Measurements from ENCODE around the gene LARP4B.

Gene LARP4B

DNA sequence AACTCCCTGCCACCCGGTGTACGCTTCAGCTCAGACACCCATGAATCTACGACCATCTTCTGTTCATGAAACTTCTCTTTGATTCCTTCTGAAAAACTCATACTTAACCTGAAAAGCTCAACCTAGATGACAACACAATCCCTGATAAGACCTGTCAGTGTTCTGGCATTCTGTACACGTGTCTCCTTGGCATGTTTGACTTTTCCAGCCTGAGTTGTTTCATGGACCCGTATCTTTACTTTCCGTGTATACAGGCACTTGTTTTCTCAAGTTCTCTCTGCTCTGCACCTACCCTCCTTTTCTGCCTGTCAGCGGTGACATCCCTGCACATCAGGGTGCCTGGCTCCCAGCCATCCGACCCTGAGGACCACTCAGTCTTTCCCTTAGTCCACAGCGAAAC lies 103.3 kb downstream of the LARP4B start:
- Mint-ChIP-seq H3K27me3 (no peaks in the 10 kb centered on the region), H3K9me3 (no peaks in the 10 kb centered on the region), H3K4me1 (ENCODE audit: low read depth) (peaks cover 11% of the 10 kb centered on the region), H3K4me3 (no peak overlapping the region), H3K36me3 (ENCODE audit: low read depth) (peaks cover 96% of the 10 kb centered on the region), H3K27ac (peak overlapping the region; percentile 12)
- no peak for DNase-seq

DNA sequence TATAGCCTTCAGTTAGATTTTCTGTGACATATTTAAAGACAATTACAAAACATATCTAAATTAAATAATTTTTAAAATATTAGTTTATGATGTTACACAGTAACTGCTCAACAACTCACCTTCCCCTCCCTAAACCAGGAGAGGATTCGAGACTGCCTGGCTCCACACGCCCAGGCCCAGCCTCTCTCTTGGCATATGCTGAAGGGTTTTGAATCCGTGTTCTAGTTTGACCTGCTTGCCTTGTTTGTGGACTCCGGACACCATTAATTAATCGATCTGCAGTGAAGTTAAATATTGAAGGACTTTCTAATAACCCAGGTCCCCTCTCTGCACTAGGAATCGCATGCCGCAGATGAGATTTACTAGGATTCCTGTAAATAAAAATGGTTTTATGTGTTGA lies 106.6 kb downstream of the LARP4B start:
- H3K4me1 Mint-ChIP-seq (ENCODE audit: low read depth) = peaks cover 17% of the 10 kb centered on the region
- no peaks in the 10 kb centered on the region for H3K9me3 Mint-ChIP-seq
- peaks cover 99% of the 10 kb centered on the region for H3K36me3 Mint-ChIP-seq (ENCODE audit: low read depth)
- DNase-seq = no peak
- no peak overlapping the region for H3K4me3 Mint-ChIP-seq
- H3K27me3 Mint-ChIP-seq = no peaks in the 10 kb centered on the region
- H3K27ac Mint-ChIP-seq = no peak overlapping the region

DNA sequence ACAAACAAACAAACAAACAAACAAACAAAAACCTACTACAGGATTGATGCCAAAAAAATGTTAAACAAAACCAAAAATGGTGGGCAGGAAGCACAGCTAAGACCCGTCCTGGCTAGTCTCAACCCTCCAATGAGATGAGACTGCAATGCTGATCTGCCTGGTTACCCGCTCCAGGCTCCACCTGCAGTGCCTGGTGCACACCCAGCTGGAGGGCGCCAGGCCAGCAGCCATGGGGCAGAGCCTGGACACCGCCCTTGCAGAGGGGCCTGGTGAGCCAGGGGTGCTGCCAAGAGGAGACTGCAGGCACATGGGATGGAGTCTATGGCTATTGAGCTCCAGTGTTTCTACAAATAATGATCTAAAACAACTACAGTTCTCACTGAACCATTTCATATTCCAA lies 107.0 kb downstream of the LARP4B start:
- Mint-ChIP-seq H3K36me3 (ENCODE audit: low read depth) (peaks cover 98% of the 10 kb centered on the region), H3K27me3 (no peaks in the 10 kb centered on the region), H3K9me3 (no peaks in the 10 kb centered on the region), H3K4me1 (ENCODE audit: low read depth) (peaks cover 17% of the 10 kb centered on the region), H3K4me3 (no peak overlapping the region), H3K27ac (peak overlapping the region; percentile 48)
- DNase-seq = no peak

DNA sequence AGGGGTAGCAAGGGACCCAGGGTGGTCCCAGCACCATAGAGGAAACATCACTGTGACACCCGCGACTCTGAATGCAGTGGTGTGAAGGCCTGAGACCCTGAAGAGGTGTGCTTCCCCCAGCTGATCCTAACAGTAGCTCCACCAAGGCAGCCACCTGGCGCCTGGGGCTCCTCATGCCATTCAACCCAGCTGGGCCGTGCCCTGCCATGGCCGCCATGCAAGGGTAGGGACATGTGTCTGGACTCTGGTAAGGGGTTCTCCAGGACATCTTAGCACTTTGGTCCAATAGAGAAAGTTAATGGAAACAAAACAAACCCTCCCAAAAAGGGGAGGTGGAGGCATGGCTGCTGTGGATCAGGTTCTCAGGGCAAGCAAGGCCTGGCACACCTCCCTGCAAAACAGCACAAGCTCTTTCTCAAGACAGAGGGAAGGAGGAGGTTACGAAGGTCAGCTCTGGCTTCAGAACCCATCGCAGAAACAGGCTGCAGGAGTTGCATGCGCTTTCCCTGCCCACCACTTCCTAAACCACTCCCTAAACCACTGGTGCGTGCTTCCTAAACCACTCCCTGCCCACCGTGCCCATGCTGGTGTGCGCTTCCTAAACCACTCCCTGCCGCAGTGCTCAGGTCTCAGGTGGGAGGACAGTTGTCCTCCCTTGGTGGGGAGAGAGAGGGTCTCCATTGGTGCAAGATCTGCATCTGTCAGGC lies 108.7 kb downstream of the LARP4B start:
- Mint-ChIP-seq H3K27ac (peak overlapping the region; percentile 79), H3K4me3 (no peak overlapping the region), H3K9me3 (no peaks in the 10 kb centered on the region), H3K27me3 (no peaks in the 10 kb centered on the region), H3K36me3 (ENCODE audit: low read depth) (peaks cover 94% of the 10 kb centered on the region), H3K4me1 (ENCODE audit: low read depth) (peaks cover 17% of the 10 kb centered on the region)
- no peak for DNase-seq

DNA sequence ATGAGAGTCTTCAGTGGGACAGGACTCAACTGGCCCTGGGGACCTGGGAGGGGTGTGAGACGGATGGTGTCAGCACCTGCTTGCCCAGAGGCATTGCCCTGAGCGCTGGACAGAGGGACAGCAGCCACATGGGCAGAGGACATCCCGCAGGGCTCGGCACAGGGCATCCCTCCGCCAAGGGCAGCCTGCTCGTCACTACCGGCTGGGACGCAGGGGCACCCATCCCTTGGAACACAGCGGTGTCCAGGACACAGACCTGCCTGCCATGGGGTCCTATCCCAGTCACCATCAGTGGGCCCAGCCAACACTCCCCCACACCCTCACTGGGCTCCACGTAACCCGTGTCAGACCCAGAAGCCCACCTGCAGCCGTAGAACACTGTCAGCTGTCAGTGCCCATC lies 109.3 kb downstream of the LARP4B start:
- H3K4me3 Mint-ChIP-seq = no peak overlapping the region
- no peaks in the 10 kb centered on the region for H3K9me3 Mint-ChIP-seq
- peaks cover 94% of the 10 kb centered on the region for H3K36me3 Mint-ChIP-seq (ENCODE audit: low read depth)
- H3K4me1 Mint-ChIP-seq (ENCODE audit: low read depth) = peaks cover 17% of the 10 kb centered on the region
- DNase-seq = no peak
- peak overlapping the region; percentile 79 for H3K27ac Mint-ChIP-seq
- H3K27me3 Mint-ChIP-seq = no peaks in the 10 kb centered on the region

DNA sequence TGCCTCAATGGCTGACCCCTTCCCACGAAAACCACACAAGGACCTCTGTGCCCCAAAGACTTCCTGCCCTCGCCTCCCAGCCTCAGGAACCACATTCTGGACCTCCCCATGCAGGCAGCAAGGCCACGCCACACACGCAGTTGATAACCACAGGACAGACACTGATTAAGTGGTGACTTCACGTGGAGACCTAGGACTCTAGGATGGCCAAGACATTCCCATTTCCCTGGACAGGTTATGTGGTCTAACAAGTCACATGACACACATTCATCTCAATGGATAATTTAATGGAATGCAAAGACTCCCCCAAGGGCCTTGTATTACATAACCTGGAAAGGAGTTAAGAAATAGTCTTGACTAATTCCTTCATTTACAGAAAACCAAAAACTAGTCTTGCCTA lies 110.2 kb downstream of the LARP4B start:
- peaks cover 17% of the 10 kb centered on the region for H3K4me1 Mint-ChIP-seq (ENCODE audit: low read depth)
- no peaks in the 10 kb centered on the region for H3K9me3 Mint-ChIP-seq
- H3K27me3 Mint-ChIP-seq = no peaks in the 10 kb centered on the region
- DNase-seq = no peak
- peaks cover 94% of the 10 kb centered on the region for H3K36me3 Mint-ChIP-seq (ENCODE audit: low read depth)
- H3K27ac Mint-ChIP-seq = peak overlapping the region; percentile 83
- H3K4me3 Mint-ChIP-seq = no peak overlapping the region

DNA sequence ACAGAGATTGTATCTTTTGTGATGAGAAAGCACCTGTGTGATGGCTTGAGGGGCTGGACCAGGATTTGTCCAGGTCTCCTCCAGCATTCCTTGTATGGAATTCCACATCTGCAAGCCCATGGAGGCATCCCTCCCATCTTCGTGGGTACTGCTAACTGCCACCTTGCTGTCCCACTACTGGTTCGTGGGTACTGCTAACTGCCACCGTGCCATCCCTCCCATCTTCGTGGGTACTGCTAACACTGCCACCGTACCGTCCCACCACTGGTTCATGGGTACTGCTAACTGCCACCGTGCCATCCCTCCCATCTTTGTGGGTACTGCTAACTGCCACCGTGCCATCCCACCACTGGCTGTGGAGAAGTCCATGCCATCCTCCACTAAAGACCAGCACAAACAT lies 111.7 kb downstream of the LARP4B start:
- Mint-ChIP-seq H3K9me3 (no peaks in the 10 kb centered on the region), H3K4me1 (ENCODE audit: low read depth) (peaks cover 17% of the 10 kb centered on the region), H3K27ac (peak overlapping the region; percentile 46), H3K4me3 (no peak overlapping the region), H3K36me3 (ENCODE audit: low read depth) (peaks cover 94% of the 10 kb centered on the region), H3K27me3 (no peaks in the 10 kb centered on the region)
- no peak for DNase-seq

DNA sequence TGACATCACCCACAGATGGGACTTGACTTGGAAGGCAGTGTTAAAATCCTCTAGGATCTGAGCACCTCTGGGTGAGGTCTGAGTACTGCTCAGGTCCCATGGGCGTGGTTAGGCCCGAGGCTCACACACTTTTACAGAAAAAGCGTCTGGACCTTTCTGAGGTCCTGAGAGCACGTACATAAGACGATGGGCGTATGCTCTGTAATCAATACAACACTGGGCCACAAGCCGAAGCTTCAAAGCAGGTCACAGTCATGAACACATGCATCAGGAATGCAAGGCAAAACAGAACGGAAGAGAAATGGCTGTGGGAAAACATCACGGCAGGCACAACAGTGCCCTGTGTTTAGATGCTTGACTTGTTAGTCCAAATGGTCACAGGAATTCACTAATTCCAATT lies 112.2 kb downstream of the LARP4B start:
- H3K4me3 Mint-ChIP-seq = no peak overlapping the region
- no peaks in the 10 kb centered on the region for H3K9me3 Mint-ChIP-seq
- no peak for DNase-seq
- no peaks in the 10 kb centered on the region for H3K27me3 Mint-ChIP-seq
- H3K27ac Mint-ChIP-seq = peak overlapping the region; percentile 39
- peaks cover 95% of the 10 kb centered on the region for H3K36me3 Mint-ChIP-seq (ENCODE audit: low read depth)
- peaks cover 16% of the 10 kb centered on the region for H3K4me1 Mint-ChIP-seq (ENCODE audit: low read depth)

DNA sequence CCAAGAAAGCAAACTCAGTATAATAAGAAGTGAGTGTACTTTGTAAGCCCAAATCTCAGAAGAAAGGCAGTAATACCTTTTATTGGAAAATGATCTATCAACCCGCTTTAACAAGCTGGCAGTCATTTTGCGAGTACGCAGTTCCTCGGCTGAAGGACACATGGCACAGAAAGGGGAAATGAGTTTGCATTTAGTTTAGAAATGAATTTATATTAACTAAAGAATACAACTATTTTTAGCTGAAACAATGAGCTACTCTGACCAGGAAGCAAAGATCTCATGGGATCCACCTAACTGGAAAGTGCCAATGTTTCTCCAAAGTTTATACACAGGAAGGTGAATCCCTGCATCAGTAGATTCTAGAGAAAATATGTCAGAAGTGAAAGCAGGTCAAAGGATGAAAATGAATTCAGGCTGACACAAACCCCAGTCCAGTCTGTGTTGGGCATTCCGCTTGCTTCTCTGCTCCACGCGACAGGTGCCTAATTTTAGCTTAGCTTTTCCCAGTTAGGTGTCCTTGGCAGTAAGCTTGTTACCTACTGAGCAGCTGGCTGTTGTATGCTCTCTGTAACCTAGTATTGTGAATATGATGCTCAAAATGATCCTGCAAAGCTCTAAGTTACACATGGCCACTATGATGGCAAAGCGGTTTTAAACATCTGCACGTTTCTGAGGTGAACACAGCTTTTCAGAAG lies 112.8 kb downstream of the LARP4B start:
- peaks cover 10% of the 10 kb centered on the region for H3K4me1 Mint-ChIP-seq (ENCODE audit: low read depth)
- H3K4me3 Mint-ChIP-seq = no peak overlapping the region
- DNase-seq = no peak
- H3K27ac Mint-ChIP-seq = peak overlapping the region; percentile 39
- H3K27me3 Mint-ChIP-seq = no peaks in the 10 kb centered on the region
- H3K36me3 Mint-ChIP-seq (ENCODE audit: low read depth) = peaks cover 92% of the 10 kb centered on the region
- H3K9me3 Mint-ChIP-seq = no peaks in the 10 kb centered on the region

DNA sequence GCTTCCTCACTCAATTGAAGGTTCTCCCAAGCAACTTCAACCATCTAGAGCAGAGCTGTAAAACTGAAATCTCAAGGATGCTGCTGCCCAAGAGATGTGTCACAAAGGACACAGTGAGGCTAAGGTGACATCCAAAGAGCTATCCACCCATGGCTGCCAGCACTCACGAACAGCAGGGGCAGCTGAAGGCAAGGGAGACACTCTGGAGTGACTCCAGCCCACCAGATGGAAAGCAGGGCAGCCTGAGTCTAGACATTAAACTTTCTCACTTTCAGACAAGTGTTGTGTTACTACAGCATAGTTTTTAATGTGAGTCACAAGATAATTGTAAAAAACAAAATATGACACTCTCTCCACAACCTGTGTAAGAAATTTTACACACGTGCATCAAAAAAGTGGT lies 113.5 kb downstream of the LARP4B start:
- Mint-ChIP-seq H3K36me3 (ENCODE audit: low read depth) (peaks cover 91% of the 10 kb centered on the region), H3K4me1 (ENCODE audit: low read depth) (peaks cover 4% of the 10 kb centered on the region), H3K9me3 (no peaks in the 10 kb centered on the region), H3K27me3 (no peaks in the 10 kb centered on the region), H3K4me3 (no peak overlapping the region), H3K27ac (peak overlapping the region; percentile 68)
- DNase-seq = no peak

DNA sequence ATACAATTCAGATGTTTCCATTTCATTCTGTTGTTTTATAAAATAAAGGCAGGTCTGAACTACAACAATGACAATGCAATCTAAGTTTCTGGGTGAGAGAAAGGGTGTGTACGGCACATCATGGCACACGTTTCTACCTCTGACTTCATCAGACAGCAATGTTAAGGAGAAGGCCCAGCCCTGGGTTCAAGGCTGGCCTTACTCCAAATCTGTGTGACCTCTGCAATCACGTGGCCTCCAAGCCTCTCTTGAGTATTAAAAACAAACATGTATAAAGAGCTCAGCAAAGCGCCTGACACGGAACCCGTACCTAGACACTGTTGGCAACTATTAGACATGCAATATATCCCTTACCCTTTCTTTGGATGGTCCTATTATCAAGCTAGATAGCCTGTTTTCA lies 114.1 kb downstream of the LARP4B start:
- H3K27ac Mint-ChIP-seq = peak overlapping the region; percentile 38
- H3K36me3 Mint-ChIP-seq (ENCODE audit: low read depth) = peaks cover 90% of the 10 kb centered on the region
- no peak overlapping the region for H3K4me3 Mint-ChIP-seq

DNA sequence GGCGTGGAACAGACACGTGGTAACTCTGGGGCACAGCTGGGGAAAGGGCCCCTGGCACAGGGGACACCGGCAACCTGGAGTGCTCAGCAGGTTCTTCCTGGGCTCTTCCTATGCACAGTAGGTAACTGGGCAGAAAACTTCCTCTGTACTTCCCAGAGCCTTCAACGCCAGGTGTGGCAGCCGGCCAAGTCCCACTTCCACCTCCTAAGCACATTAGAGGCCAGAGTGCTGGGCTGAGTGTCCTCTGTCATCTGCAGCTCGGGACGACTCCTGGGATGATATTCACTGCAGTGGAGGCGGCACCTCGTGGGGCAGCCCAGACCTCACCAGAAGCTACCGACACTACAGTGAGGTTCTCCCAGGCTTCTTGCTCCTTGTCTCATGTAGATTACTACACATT lies 114.5 kb downstream of the LARP4B start:
- DNase-seq = no peak
- Mint-ChIP-seq H3K4me3 (no peak overlapping the region), H3K36me3 (ENCODE audit: low read depth) (peaks cover 90% of the 10 kb centered on the region), H3K27ac (peak overlapping the region; percentile 38), H3K4me1 (ENCODE audit: low read depth) (no peaks in the 10 kb centered on the region), H3K27me3 (no peaks in the 10 kb centered on the region), H3K9me3 (no peaks in the 10 kb centered on the region)

More for the DNA sequence above, 114.1 kb downstream of the LARP4B start:
- H3K4me1 Mint-ChIP-seq (ENCODE audit: low read depth) = no peaks in the 10 kb centered on the region
- H3K27me3 Mint-ChIP-seq = no peaks in the 10 kb centered on the region
- DNase-seq = no peak
- H3K9me3 Mint-ChIP-seq = no peaks in the 10 kb centered on the region

DNA sequence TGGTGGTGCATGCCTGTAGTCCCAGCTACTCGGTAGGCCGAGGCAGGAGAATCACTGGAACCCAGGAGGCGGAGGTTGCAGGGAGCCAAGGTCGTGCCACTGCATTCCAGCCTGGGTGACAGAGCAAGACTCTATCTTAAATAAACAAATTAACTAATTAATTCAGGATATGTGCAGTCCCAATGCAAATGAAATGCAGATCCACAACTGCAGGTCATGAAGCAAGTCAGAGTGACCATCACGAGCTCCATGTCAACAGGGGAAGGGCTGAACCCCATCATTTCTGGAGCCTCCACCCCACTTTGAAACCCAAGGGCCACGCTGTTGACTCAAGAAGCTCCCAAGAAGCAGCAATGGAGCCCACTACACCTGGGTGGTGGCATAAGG lies 115.4 kb downstream of the LARP4B start:
- peak overlapping the region; percentile 26 for H3K27ac Mint-ChIP-seq
- no peaks in the 10 kb centered on the region for H3K4me1 Mint-ChIP-seq (ENCODE audit: low read depth)
- no peaks in the 10 kb centered on the region for H3K9me3 Mint-ChIP-seq
- DNase-seq = no peak
- peaks cover 87% of the 10 kb centered on the region for H3K36me3 Mint-ChIP-seq (ENCODE audit: low read depth)
- no peak overlapping the region for H3K4me3 Mint-ChIP-seq
- H3K27me3 Mint-ChIP-seq = no peaks in the 10 kb centered on the region

DNA sequence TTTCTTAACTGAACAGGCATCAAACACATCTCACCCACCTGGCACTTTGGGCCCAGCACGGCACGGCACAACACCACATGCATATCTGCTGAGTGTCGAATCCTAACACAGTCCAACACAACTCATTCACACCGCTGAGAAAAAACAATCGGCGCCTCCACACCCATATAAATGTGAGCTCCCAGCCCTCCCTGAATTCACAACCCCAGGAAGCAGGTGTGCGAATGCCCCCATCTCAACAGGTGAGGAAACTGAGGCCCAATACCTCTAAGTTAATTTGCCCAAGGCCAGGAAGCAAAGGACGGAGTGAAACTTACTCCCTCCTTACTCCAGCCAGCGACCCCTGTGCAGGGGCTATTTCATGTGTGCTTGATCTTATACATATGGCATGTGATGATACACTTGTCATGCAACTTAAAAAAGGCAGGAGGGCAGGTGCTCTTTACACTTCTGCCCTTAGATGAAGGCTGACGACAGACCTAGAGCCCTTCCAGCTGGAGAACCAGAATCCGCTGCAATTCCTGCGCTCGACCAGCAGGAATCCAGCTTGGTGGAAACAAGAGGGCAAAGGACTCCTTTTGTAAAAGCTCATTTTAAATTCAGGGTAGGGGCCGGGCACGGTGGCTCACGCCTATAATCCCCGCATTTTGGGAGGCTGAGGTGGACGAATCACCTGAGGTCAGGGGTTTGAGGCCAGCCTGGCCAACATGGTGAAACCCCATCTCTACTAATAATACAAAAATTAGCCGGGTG lies 116.0 kb downstream of the LARP4B start:
- Mint-ChIP-seq H3K9me3 (no peaks in the 10 kb centered on the region), H3K4me1 (ENCODE audit: low read depth) (no peaks in the 10 kb centered on the region), H3K36me3 (ENCODE audit: low read depth) (peaks cover 87% of the 10 kb centered on the region), H3K4me3 (no peak overlapping the region), H3K27ac (peak overlapping the region; percentile 26), H3K27me3 (no peaks in the 10 kb centered on the region)
- DNase-seq = no peak

Data from activated T-cell treated with anti-CD3 and anti-CD28 coated beads, Interleukin-2, amount 50 U/mL, for 24 hours (primary cell).